Sigmoid colon (tissue), 7 donors: ENCODE data around the gene DDX55. TPM values are rescaled to one million over a fixed set of nuclear protein-coding genes. Genes with fewer than 3 reads are reported as not detected.
"Not testable (repeated sequence)": the region's sequence is repeated elsewhere in the genome, so short reads cannot be mapped to it uniquely, and the experiment has no call there.

Experiments used
- DNase-seq: peaks from one replicate; pipeline ENCODE4 v3.0.0-alpha.2; 2019
- H3K27ac ChIP-seq, 4 donors: fragments of 200-600 bp; sonication (generic); one replicate each; pipeline ENCODE4 v1.5.1; 2016 to 2019; ENCODE audit warnings: mild to moderate bottlenecking in 1 of 4
- H3K27me3 ChIP-seq, 3 donors: fragments of 200-600 bp; sonication (generic); one replicate each; pipeline ENCODE4 v1.5.1; 2019; ENCODE audit warnings: mild to moderate bottlenecking in 1 of 3
- H3K36me3 ChIP-seq, 4 donors: fragments of 200-600 bp; sonication (generic); one replicate each; pipeline ENCODE4 v1.5.1; 2016 to 2019
- H3K4me1 ChIP-seq, 4 donors: fragments of 200-600 bp; sonication (generic); one replicate each; pipeline ENCODE4 v1.5.1; 2017 to 2019
- H3K4me3 ChIP-seq, 4 donors: fragments of 200-600 bp; sonication (generic); one replicate each; pipeline ENCODE4 v1.5.1; 2017 to 2019; ENCODE audit warnings: mild to moderate bottlenecking in 2 of 4, moderate library complexity in 1 of 4
- H3K9me3 ChIP-seq, 4 donors: fragments of 200-600 bp in 3 of 4; sonication (generic) in 3 of 4; one replicate each; pipeline versions ENCODE4 v1.5.1 to v1.6.1; 2013 to 2019
- CTCF ChIP-seq, 4 experiments: fragments of 450-650 bp in 3 of 4; fragments of 200-600 bp in 1 of 4; IDR thresholded peaks; one replicate each; pipeline ENCODE4 v1.5.1; 2016 to 2019; ENCODE audit warnings: antibody characterized with exemption in 4 of 4, mild to moderate bottlenecking in 3 of 4, moderate library complexity in 2 of 4
- EP300 ChIP-seq, 4 donors: sonication (generic); formaldehyde crosslinking; IDR thresholded peaks; one replicate each; pipeline ENCODE4 v1.6.1; 2017; ENCODE audit warnings: antibody characterized with exemption in 4 of 4
- POLR2A ChIP-seq, 2 donors: fragments of 450-650 bp; IDR thresholded peaks; one replicate each; pipeline ENCODE4 v1.6.1; 2016; ENCODE audit warnings: antibody characterized with exemption in 2 of 2, mild to moderate bottlenecking in 2 of 2, moderate library complexity in 2 of 2
- POLR2AphosphoS5 ChIP-seq, 4 donors: sonication (generic); formaldehyde crosslinking; IDR thresholded peaks; one replicate each; pipeline ENCODE4 v1.6.1; 2017; ENCODE audit warnings: antibody characterized with exemption in 4 of 4
- WGBS, 2 donors: extraction: QIAGEN DNeasy Blood & Tissue Kit; methylation state at CpG; one replicate each; pipeline ENCODE4 v1.1.7; 2013; 5-methylcytosine and 5-hydroxymethylcytosine counted together
- intact Hi-C: fragments of 100-400 bp; cut with DNase I; formaldehyde crosslinking; loops from one replicate; pipeline ENCODE4 v1.15.1; 2023
- polyA plus RNA-seq, 3 donors: library from polyadenylated mRNA; stranded (reverse); fragments of 200-250 nt; gene quantifications; one replicate each; pipeline ENCODE4 v1.2.3, GENCODE V29; 2013
- total RNA-seq, 4 donors: library from RNA; depleted of rRNA; stranded (reverse); fragments of >200 nt; gene quantifications; one replicate each; pipeline ENCODE4 v1.1.0, GENCODE V29; 2016
- donor health status: healthy with polysubstance abuse.
- donor health status: Bipolar disorder and iron deficiency.
- donor health status: healthy.

Gene DDX55
- total and polyA plus RNA-seq, 7 donors, result 5.4 to 33.0 (median 13.6) TPM

GRCh38 chr12:123578243-123578642 is 23.7 kb upstream of the DDX55 start:
- Histone ChIP-seq H3K27me3 (no peaks in the 10 kb centered on the region), H3K36me3 (no peaks in the 10 kb centered on the region), H3K4me3 (no peak overlapping the region), H3K4me1 (peaks cover 0 to 16% (median 15%) of the 10 kb centered on the region in 4 donors), H3K9me3 (no peaks in the 10 kb centered on the region), H3K27ac (no peak overlapping the region)
- WGBS, 2 donors, result 27 to 79% methylated on average over 3 of the region's 3 CpGs
- no peak for DNase-seq
- TF ChIP-seq POLR2AphosphoS5 (IDR thresholded peaks at IDR 0.05) (no peak), POLR2A (IDR thresholded peaks at IDR 0.05) (no peak), CTCF (IDR thresholded peaks at IDR 0.05) (no peak), EP300 (IDR thresholded peaks at IDR 0.05) (no peak)
- intact Hi-C loops, result no loop called here

- H3K27me3 ChIP-seq, result not testable (repeated sequence)
- peaks cover 0 to 17% (median 17%) of the 10 kb centered on the region in 4 donors for H3K4me1 ChIP-seq
- 95 to 98% methylated on average over 4 of the region's 4 CpGs for WGBS, 2 donors
Measured at GRCh38 chr12:123578829-123579228, 23.1 kb upstream of the DDX55 start.

GRCh38 chr12:123580772-123581171 is 21.1 kb upstream of the DDX55 start:
- DNase-seq, result no peak
- no peak overlapping the region for H3K27ac ChIP-seq
- H3K36me3 ChIP-seq, result no peaks in the 10 kb centered on the region
- intact Hi-C loops, result loop anchor here (5.0 kb wide), 4 partner anchors 52 to 348 kb away; partner anchors contain the start of genes EIF2B1, GTF2H3, MPHOSPH9 and MTRFR
- H3K4me1 ChIP-seq, result peaks cover 0 to 27% (median 26%) of the 10 kb centered on the region in 4 donors
- no peak for TF ChIP-seq POLR2A (IDR thresholded peaks at IDR 0.05)
- no peak for TF ChIP-seq POLR2AphosphoS5 (IDR thresholded peaks at IDR 0.05)
- no peak for TF ChIP-seq EP300 (IDR thresholded peaks at IDR 0.05)
- no peak for TF ChIP-seq CTCF (IDR thresholded peaks at IDR 0.05)
- H3K27me3 ChIP-seq, result no peaks in the 10 kb centered on the region
- WGBS, 2 donors, result 97 to 98% methylated on average over 4 of the region's 4 CpGs
- H3K4me3 ChIP-seq, result no peak overlapping the region
- H3K9me3 ChIP-seq, result no peaks in the 10 kb centered on the region

More at GRCh38 chr12:123578829-123579228, 23.1 kb upstream of the DDX55 start:
- H3K36me3 ChIP-seq, intact Hi-C loops, H3K27ac ChIP-seq, H3K4me3 ChIP-seq, DNase-seq, H3K9me3 ChIP-seq: not testable (repeated sequence)

DNA sequence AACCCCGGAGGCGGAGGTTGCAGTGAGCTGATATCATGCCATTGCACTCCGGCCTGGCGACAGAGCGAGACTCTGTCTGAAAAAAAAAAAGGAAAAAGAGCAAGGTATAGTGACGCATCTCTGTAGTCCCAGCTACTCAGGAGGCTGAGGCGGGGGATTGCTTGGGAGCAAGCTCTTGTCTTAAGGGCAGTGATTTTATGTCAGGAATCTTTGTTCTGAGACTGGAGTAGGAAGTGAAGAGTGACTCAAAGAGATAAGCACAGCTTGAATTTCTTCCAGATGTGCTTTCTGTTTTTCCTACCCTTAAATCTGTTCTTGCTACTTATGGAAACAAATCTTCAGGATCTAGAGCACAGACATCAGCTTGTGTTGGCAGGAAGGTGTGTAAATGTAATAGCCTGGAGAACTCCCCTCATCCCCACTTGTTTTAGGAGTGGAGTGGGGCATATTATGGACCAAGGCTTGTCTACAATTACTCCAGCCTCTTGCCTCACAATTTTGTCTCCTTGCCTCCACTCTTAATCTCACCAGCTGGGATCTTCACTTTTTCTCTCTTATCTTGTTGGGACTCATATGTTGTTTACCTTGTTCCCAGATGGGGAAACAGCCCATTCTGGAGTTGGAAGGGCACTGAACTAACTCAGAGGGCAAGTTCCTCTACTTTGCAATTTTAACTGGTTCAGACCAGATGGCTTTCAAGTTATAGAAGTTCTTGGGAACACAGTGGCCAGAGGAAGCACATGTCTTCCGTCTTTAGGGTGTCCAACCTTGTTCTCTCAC is 10.0 kb upstream of the DDX55 start:
- H3K9me3 ChIP-seq, result no peaks in the 10 kb centered on the region
- H3K36me3 ChIP-seq, result peaks cover 17 to 99% (median 44%) of the 10 kb centered on the region in 4 donors
- H3K4me1 ChIP-seq, result peaks cover 0 to 32% (median 21%) of the 10 kb centered on the region in 4 donors
- H3K27me3 ChIP-seq, result no peaks in the 10 kb centered on the region
- 79 to 83% methylated on average over 8 of the region's 8 CpGs for WGBS, 2 donors
- H3K4me3 ChIP-seq, result no peak overlapping the region
- TF ChIP-seq POLR2AphosphoS5 (IDR thresholded peaks at IDR 0.05) (no peak), EP300 (IDR thresholded peaks at IDR 0.05) (no peak), POLR2A (IDR thresholded peaks at IDR 0.05) (no peak), CTCF (IDR thresholded peaks at IDR 0.05) (no peak)
- no peak overlapping the region for H3K27ac ChIP-seq
- intact Hi-C loops, result no loop called here
- no peak for DNase-seq

DNA sequence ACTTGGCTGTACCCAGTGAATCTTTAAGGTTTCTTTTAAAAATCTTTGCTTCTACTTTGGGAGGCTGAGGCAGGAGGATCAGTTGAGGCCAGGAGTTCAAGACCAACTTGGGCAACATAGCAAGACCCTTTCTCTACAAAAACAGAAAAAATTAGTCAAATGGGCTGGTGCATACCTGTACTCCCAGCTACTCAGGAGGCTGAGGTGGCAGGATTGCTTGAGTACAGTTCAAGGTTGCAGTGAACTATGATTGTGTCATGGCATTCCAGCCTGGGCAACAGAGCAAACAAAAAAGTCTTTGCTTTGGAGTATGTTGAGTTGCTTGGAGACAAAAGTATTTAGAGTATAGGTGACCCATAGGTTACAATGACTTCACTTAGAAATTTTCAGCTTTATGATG is 6.2 kb upstream of the DDX55 start:
- TF ChIP-seq CTCF (IDR thresholded peaks at IDR 0.05) (no peak), POLR2A (IDR thresholded peaks at IDR 0.05) (no peak), POLR2AphosphoS5 (IDR thresholded peaks at IDR 0.05) (no peak), EP300 (IDR thresholded peaks at IDR 0.05) (no peak)
- Histone ChIP-seq H3K4me1 (peaks cover 0 to 8% (median 4%) of the 10 kb centered on the region in 4 donors), H3K27ac (no peak overlapping the region), H3K4me3 (no peak overlapping the region), H3K36me3 (peaks cover 10 to 82% (median 33%) of the 10 kb centered on the region in 4 donors), H3K9me3 (no peaks in the 10 kb centered on the region), H3K27me3 (no peaks in the 10 kb centered on the region)
- no peak for DNase-seq
- intact Hi-C loops, result no loop called here
